ENCODE measurements around the gene C2CD4D.
A peak's percentile ranks its signal among the peaks of the same experiment; 100 is the strongest.

The C2CD4D gene

GRCh38 chr1:151830055-151830454 is 9.6 kb downstream of the C2CD4D start:
- H3K4me3 ChIP-seq (ENCODE audit: low read depth, low read length): no peak overlapping the region
- DNase-seq (ENCODE audit: low read depth): no peak
- TF ChIP-seq CTCF (IDR thresholded peaks at IDR 0.05; ENCODE audit: low read depth, low read length, missing control alignments): no peak
- in situ Hi-C loops (cut with HindIII; ENCODE audit: low sequenced_read_pairs): no loop called here

DNA sequence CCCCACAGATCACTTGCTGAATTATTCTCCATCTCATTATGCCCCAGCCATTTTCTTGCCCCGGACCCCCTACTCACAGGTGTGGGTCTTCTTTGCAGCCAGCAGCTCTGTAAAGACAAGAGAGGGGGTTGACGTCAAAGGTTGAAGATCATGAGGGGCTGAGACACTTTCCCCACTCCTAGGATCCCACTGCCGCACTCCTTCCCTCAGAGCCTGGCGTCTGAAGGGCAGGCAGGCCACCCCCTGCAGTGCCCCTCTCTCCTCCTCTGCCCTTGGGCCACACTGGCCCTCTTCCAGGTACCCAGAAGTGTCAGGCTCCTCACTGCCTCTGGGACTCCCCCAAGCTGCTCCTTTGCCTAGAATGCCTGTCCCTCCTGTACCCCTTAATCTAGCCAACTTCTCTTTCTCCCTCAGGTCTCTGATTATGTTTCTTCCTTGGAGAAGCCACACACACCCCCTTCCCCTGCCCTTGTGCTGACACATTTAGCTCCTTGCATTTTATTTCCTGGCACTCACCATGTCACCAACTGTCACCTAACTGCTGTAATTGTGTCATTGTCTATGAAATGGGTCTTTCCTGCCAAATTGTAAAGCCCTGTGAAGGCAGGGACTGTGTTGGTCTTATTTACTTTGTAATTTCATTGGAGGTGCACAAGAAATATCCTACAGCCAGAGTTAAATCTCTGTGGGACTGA is 10.1 kb downstream of the C2CD4D start:
- in situ Hi-C loops (cut with HindIII; ENCODE audit: low sequenced_read_pairs): no loop called here
- TF ChIP-seq CTCF (IDR thresholded peaks at IDR 0.05; ENCODE audit: low read depth, low read length, missing control alignments): no peak
- no peak overlapping the region for H3K4me3 ChIP-seq (ENCODE audit: low read depth, low read length)
- no peak for DNase-seq (ENCODE audit: low read depth)

GRCh38 chr1:151828921-151829320 is 10.7 kb downstream of the C2CD4D start:
- no peak for TF ChIP-seq CTCF (IDR thresholded peaks at IDR 0.05; ENCODE audit: low read depth, low read length, missing control alignments)
- no peak overlapping the region for H3K4me3 ChIP-seq (ENCODE audit: low read depth, low read length)
- in situ Hi-C loops (cut with HindIII; ENCODE audit: low sequenced_read_pairs): no loop called here
- peak; percentile 12 for DNase-seq (ENCODE audit: low read depth)

DNA sequence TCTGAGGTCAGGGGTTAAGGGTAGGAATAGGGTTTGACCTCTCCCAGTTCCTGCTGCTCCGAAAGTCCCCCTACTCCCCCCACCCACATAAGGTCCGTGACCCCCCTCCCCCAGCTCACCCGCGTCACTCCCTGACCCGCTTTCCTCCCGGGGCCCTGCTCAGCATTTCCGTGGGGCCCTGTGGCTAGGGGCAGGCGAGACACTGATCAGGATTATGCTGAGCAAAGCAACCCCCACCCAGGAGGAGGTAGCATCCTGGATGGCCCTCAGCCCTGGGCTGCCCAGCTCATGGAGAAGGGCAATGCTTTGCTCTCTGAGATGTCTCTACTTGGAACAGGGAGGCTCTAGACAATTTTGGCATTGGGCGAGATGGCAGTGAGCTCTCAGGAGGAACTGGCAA is 11.8 kb downstream of the C2CD4D start:
- DNase-seq (ENCODE audit: low read depth): no peak
- no peak for TF ChIP-seq CTCF (IDR thresholded peaks at IDR 0.05; ENCODE audit: low read depth, low read length, missing control alignments)
- H3K4me3 ChIP-seq (ENCODE audit: low read depth, low read length): no peak overlapping the region
- in situ Hi-C loops (cut with HindIII; ENCODE audit: low sequenced_read_pairs): no loop called here

DNA sequence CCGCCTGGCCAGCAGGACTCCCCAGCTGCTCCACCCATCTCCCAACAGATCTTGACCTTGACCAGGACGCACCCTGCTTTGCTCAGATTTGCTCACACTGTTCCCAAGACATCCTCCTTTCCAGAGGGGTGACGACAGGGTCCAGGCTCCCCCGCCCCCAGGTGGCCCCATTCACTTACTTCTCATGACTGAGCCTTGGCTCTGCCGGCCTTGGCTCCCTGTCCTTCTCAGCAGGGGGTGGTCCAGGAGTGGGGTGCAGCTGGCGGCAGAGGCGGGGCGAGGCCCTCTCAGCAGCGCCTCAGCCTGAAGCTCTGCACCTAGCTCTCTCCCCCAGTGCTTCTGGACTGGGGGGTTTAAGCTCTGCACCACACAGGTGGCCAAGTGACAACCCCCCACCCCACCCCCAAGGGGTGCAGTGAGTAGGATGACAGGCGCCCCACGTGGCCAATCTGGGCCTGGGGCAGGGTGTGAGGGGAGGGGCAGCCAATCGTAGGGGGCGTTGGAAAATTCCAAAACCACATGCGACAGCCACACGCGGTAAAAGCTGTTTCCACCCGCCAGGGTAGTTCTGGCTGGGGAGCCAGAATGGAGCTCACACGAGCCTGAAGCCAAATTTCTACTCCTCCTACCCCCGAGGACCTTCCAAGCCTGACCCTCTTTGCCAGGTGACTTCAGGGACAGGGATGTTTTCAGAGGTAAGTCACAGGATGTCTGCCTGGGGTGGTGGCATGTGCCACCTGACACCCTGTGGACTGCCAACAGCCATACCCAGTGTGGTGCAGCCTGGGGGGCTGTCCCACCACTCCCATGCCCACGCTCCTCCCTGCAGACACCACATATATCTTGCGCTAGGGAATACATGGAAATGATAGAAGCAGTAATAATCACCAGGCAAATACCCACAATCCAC is 13.6 kb downstream of the C2CD4D start:
- DNase-seq (ENCODE audit: low read depth): no peak
- no peak for TF ChIP-seq CTCF (IDR thresholded peaks at IDR 0.05; ENCODE audit: low read depth, low read length, missing control alignments)
- H3K4me3 ChIP-seq (ENCODE audit: low read depth, low read length): no peak overlapping the region
- in situ Hi-C loops (cut with HindIII; ENCODE audit: low sequenced_read_pairs): no loop called here

GRCh38 chr1:151825204-151825603 is 14.4 kb downstream of the C2CD4D start:
- DNase-seq (ENCODE audit: low read depth): no peak
- TF ChIP-seq CTCF (IDR thresholded peaks at IDR 0.05; ENCODE audit: low read depth, low read length, missing control alignments): no peak
- H3K4me3 ChIP-seq (ENCODE audit: low read depth, low read length): no peak overlapping the region
- in situ Hi-C loops (cut with HindIII; ENCODE audit: low sequenced_read_pairs): no loop called here

All from astrocyte of the cerebellum (primary cell).